Measurements from ENCODE around the gene CDK5RAP3. TPM values are rescaled to one million over a fixed set of nuclear protein-coding genes. Genes with fewer than 3 reads are reported as not detected.

Gene CDK5RAP3
- total and polyA plus RNA-seq, 2 donors (not counting 1 experiment from before 2014, with no cell fraction given), result 58.1 to 118 TPM

- TF ChIP-seq, protein P1, sequence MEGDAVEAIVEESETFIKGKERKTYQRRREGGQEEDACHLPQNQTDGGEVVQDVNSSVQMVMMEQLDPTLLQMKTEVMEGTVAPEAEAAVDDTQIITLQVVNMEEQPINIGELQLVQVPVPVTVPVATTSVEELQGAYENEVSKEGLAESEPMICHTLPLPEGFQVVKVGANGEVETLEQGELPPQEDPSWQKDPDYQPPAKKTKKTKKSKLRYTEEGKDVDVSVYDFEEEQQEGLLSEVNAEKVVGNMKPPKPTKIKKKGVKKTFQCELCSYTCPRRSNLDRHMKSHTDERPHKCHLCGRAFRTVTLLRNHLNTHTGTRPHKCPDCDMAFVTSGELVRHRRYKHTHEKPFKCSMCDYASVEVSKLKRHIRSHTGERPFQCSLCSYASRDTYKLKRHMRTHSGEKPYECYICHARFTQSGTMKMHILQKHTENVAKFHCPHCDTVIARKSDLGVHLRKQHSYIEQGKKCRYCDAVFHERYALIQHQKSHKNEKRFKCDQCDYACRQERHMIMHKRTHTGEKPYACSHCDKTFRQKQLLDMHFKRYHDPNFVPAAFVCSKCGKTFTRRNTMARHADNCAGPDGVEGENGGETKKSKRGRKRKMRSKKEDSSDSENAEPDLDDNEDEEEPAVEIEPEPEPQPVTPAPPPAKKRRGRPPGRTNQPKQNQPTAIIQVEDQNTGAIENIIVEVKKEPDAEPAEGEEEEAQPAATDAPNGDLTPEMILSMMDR (conservative IDR thresholded peaks at IDR 0.05 in 1 of 2, IDR thresholded peaks at IDR 0.05 in 1 of 2; ENCODE audit: low read depth in 1 of 2, low read length in 2 of 2), result no peak
- TF ChIP-seq EZH2 (IDR thresholded peaks at IDR 0.05; ENCODE audit: low read length, missing control alignments), result no peak
- no peak overlapping the region for H2AFZ ChIP-seq (ENCODE audit: low read length)
- H3K9me3 ChIP-seq (ENCODE audit: control insufficient read depth, insufficient read depth, low read depth, low read length), result no peaks in the 10 kb centered on the region
- no peak overlapping the region for H3K4me2 ChIP-seq (ENCODE audit: extremely low read depth, insufficient read depth, low read length)
- H3K9ac ChIP-seq (ENCODE audit: insufficient read depth, low read length), result no peak overlapping the region
- no peak for DNase-seq (ENCODE audit: low read depth in 2 of 2)
- peaks cover 5% of the 10 kb centered on the region for H3K4me1 ChIP-seq (ENCODE audit: control insufficient read depth, extremely low read depth, insufficient read depth, low read length)
- H4K20me1 ChIP-seq (ENCODE audit: control insufficient read depth, extremely low read depth, insufficient read depth, low read length), result no peaks in the 10 kb centered on the region
- no peaks in the 10 kb centered on the region for H3K79me2 ChIP-seq (ENCODE audit: control insufficient read depth, insufficient read depth, low read length)
- no peak overlapping the region for H3K4me3 ChIP-seq (replicated peaks in 1 of 4; ENCODE audit: control extremely low read depth in 1 of 4, insufficient read depth in 1 of 4, low read depth in 3 of 4, low read length in 4 of 4)
- no peak overlapping the region for H3K27ac ChIP-seq (ENCODE audit: insufficient read depth, low read length)
- H3K27me3 ChIP-seq (ENCODE audit: control insufficient read depth, insufficient read depth, low read length), result peaks cover 6% of the 10 kb centered on the region
- no peaks in the 10 kb centered on the region for H3K36me3 ChIP-seq (ENCODE audit: control insufficient read depth, insufficient read depth, low read length)
These were observed 26.7 kb downstream of the CDK5RAP3 start for GRCh38 chr17:47997586-47997985.

DNA sequence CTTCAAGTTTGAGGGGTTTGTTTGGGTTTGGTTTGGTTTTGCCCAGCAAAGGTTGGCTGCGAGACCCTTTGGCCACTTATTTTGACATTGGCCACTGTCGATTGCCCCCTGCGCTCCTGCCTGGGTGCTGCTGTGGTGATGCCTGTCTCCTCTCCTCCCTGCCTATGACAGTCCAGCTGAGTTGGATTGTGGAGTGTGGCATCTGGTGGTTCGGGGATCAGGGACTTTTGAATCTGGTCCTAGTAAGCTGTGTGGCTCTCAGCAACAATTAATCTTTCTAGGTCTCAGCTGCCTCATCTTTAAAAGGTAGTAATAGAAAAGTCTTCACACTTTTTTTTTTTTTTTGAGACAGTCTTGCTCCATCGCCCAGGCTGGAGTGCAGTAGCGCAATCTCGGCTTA is 27.1 kb downstream of the CDK5RAP3 start:
- Histone ChIP-seq H3K4me1 (ENCODE audit: control insufficient read depth, extremely low read depth, insufficient read depth, low read length) (peaks cover 8% of the 10 kb centered on the region), H3K36me3 (ENCODE audit: control insufficient read depth, insufficient read depth, low read length) (no peaks in the 10 kb centered on the region), H3K27ac (ENCODE audit: insufficient read depth, low read length) (no peak overlapping the region), H3K9me3 (ENCODE audit: control insufficient read depth, insufficient read depth, low read depth, low read length) (no peaks in the 10 kb centered on the region), H3K79me2 (ENCODE audit: control insufficient read depth, insufficient read depth, low read length) (no peaks in the 10 kb centered on the region), H3K27me3 (ENCODE audit: control insufficient read depth, insufficient read depth, low read length) (peaks cover 6% of the 10 kb centered on the region), H3K9ac (ENCODE audit: insufficient read depth, low read length) (no peak overlapping the region), H4K20me1 (ENCODE audit: control insufficient read depth, extremely low read depth, insufficient read depth, low read length) (no peaks in the 10 kb centered on the region), H3K4me3 (replicated peaks in 1 of 4; ENCODE audit: control extremely low read depth in 1 of 4, insufficient read depth in 1 of 4, low read depth in 3 of 4, low read length in 4 of 4) (no peak overlapping the region), H2AFZ (ENCODE audit: low read length) (no peak overlapping the region), H3K4me2 (ENCODE audit: extremely low read depth, insufficient read depth, low read length) (no peak overlapping the region)
- no peak for DNase-seq (ENCODE audit: low read depth in 2 of 2)
- TF ChIP-seq EZH2 (IDR thresholded peaks at IDR 0.05; ENCODE audit: low read length, missing control alignments), result no peak
- TF ChIP-seq, protein P1 (conservative IDR thresholded peaks at IDR 0.05 in 1 of 2, IDR thresholded peaks at IDR 0.05 in 1 of 2; ENCODE audit: low read depth in 1 of 2, low read length in 2 of 2), result no peak

DNA sequence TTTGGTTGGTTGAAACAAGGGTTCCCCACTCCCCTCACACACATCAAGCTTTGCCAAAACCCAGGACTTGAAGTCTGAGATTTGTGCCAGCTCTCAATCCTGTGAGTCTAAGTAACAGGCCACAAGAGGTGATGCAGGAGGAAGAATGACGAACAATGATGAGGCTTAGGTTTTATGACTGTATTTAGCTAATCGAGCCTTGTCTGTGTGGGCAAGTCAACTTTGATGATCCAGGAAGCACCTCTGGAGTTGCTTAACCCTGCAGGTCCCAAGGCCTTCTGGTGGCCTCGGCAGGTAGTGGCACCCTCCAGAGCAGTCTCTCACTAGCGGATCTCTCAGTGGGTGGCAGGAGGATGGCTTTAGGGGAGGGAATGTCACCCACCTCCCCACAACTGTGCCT is 28.7 kb downstream of the CDK5RAP3 start:
- H3K27me3 ChIP-seq (ENCODE audit: control insufficient read depth, insufficient read depth, low read length), result peaks cover 6% of the 10 kb centered on the region
- no peak overlapping the region for H3K9ac ChIP-seq (ENCODE audit: insufficient read depth, low read length)
- no peak overlapping the region for H3K27ac ChIP-seq (ENCODE audit: insufficient read depth, low read length)
- no peaks in the 10 kb centered on the region for H3K36me3 ChIP-seq (ENCODE audit: control insufficient read depth, insufficient read depth, low read length)
- no peaks in the 10 kb centered on the region for H3K79me2 ChIP-seq (ENCODE audit: control insufficient read depth, insufficient read depth, low read length)
- no peak overlapping the region for H3K4me2 ChIP-seq (ENCODE audit: extremely low read depth, insufficient read depth, low read length)
- peaks cover 9% of the 10 kb centered on the region for H3K4me1 ChIP-seq (ENCODE audit: control insufficient read depth, extremely low read depth, insufficient read depth, low read length)
- H4K20me1 ChIP-seq (ENCODE audit: control insufficient read depth, extremely low read depth, insufficient read depth, low read length), result no peaks in the 10 kb centered on the region
- DNase-seq (ENCODE audit: low read depth in 2 of 2), result peak in 1 of 2 donors; percentile 72
- TF ChIP-seq EZH2 (IDR thresholded peaks at IDR 0.05; ENCODE audit: low read length, missing control alignments), result no peak
- TF ChIP-seq, protein P1 (conservative IDR thresholded peaks at IDR 0.05 in 1 of 2, IDR thresholded peaks at IDR 0.05 in 1 of 2; ENCODE audit: low read depth in 1 of 2, low read length in 2 of 2), result no peak
- H3K9me3 ChIP-seq (ENCODE audit: control insufficient read depth, insufficient read depth, low read depth, low read length), result no peaks in the 10 kb centered on the region
- no peak overlapping the region for H2AFZ ChIP-seq (ENCODE audit: low read length)
- no peak overlapping the region for H3K4me3 ChIP-seq (replicated peaks in 1 of 4; ENCODE audit: control extremely low read depth in 1 of 4, insufficient read depth in 1 of 4, low read depth in 3 of 4, low read length in 4 of 4)
